Epithelial cell of esophagus (primary cell): ENCODE measurements around the gene SREBF2.

Experiments used
- DNase-seq: peaks from one replicate; pipeline ENCODE4 v3.0.0; 2010; ENCODE audit warnings: low read depth
- H3K4me3 ChIP-seq: 2 replicates; pipeline ENCODE4 v1.5.1; 2011; ENCODE audit warnings: mild to moderate bottlenecking, low read length, control low read depth
- CTCF ChIP-seq: IDR thresholded peaks from 2 replicates; pipeline ENCODE4 v1.5.1; 2011; ENCODE audit warnings: low read depth, mild to moderate bottlenecking, low read length, control low read depth, inconsistent platforms; ENCODE audit not compliant: insufficient read depth; ENCODE audit errors: missing control alignments

Gene SREBF2

GRCh38 chr22:41832553-41833368 lies at the start of gene SREBF2:
TSS of gene SREBF2 (plus strand) at chr22:41833105. CDS start at chr22:41833271, 166 bp downstream.
- H3K4me3 ChIP-seq = peak within 1 kb of the TSS; percentile 61
- peak; percentile 100 for DNase-seq
- no peak for TF ChIP-seq CTCF

- TF ChIP-seq CTCF = no peak
- H3K4me3 ChIP-seq = no peak overlapping the region
- DNase-seq = no peak
Observed at GRCh38 chr22:41787331-41787730, 45.6 kb upstream of the SREBF2 start.

GRCh38 chr22:41793871-41794270 lies 39.0 kb upstream of the SREBF2 start:
- DNase-seq = no peak
- no peak overlapping the region for H3K4me3 ChIP-seq
- TF ChIP-seq CTCF = no peak

- TF ChIP-seq CTCF = no peak
- no peak overlapping the region for H3K4me3 ChIP-seq
- DNase-seq = no peak
Observed at GRCh38 chr22:41798736-41799135, 34.2 kb upstream of the SREBF2 start.

GRCh38 chr22:41799486-41800347 lies 33.2 kb upstream of the SREBF2 start:
- no peak for TF ChIP-seq CTCF
- peak overlapping the region; percentile 93 for H3K4me3 ChIP-seq
- DNase-seq = no peak

- DNase-seq = peak; percentile 78
- no peak for TF ChIP-seq CTCF
- H3K4me3 ChIP-seq = peak within 1 kb of the TSS; percentile 93
Observed at GRCh38 chr22:41800348-41801146, 32.4 kb upstream of the SREBF2 start, which contains the start of gene CCDC134. TSS of gene CCDC134 (plus strand) at chr22:41800679. CDS start at chr22:41808891, 8,212 bp downstream.
